Nephron progenitor cell (in vitro differentiated cells): ENCODE measurements around the gene RAB1B.
"Not testable (repeated sequence)": the region's sequence is repeated elsewhere in the genome, so short reads cannot be mapped to it uniquely, and the experiment has no call there.

ENCODE experiments used
- DNase-seq: peaks from one replicate; pipeline ENCODE4 v3.0.0; 2021
- H3K27ac Mint-ChIP-seq: 2 replicates; pipeline ENCODE4 v1.8.0; 2021; ENCODE audit warnings: mild to moderate bottlenecking, moderate library complexity, mixed read lengths
- H3K27me3 Mint-ChIP-seq: 2 replicates; pipeline ENCODE4 v1.8.0; 2021; ENCODE audit warnings: mild to moderate bottlenecking, low read depth, mixed read lengths; ENCODE audit not compliant: poor library complexity
- H3K36me3 Mint-ChIP-seq: 2 replicates; pipeline ENCODE4 v1.8.0; 2021; ENCODE audit warnings: low read depth, mixed read lengths
- H3K4me1 Mint-ChIP-seq: 2 replicates; pipeline ENCODE4 v1.8.0; 2021; ENCODE audit warnings: mixed read lengths
- H3K4me3 Mint-ChIP-seq: 2 replicates; pipeline ENCODE4 v1.8.0; 2021; ENCODE audit warnings: mild to moderate bottlenecking, moderate library complexity, mixed read lengths
- H3K9me3 Mint-ChIP-seq: 2 replicates; pipeline ENCODE4 v1.8.0; 2021; ENCODE audit warnings: mild to moderate bottlenecking, moderate library complexity, mixed read lengths
- CTCF ChIP-seq: fragments of 200-600 bp; sonication (generic); IDR thresholded peaks from 2 replicates; pipeline ENCODE4 v1.5.0; 2021; ENCODE audit warnings: antibody characterized with exemption

RAB1B gene

GRCh38 chr11:66297610-66298009 lies 29.2 kb downstream of the RAB1B start:
- DNase-seq = no peak
- no peak overlapping the region for H3K4me3 Mint-ChIP-seq
- peaks cover 7% of the 10 kb centered on the region for H3K4me1 Mint-ChIP-seq
- H3K36me3 Mint-ChIP-seq = no peaks in the 10 kb centered on the region
- peaks cover 60% of the 10 kb centered on the region for H3K27me3 Mint-ChIP-seq
- no peak for TF ChIP-seq CTCF
- no peaks in the 10 kb centered on the region for H3K9me3 Mint-ChIP-seq
- peak overlapping the region; percentile 69 for H3K27ac Mint-ChIP-seq

GRCh38 chr11:66299186-66299585 lies 30.7 kb downstream of the RAB1B start:
- H3K4me3 Mint-ChIP-seq = no peak overlapping the region
- H3K4me1 Mint-ChIP-seq = peaks cover 7% of the 10 kb centered on the region
- H3K36me3 Mint-ChIP-seq = no peaks in the 10 kb centered on the region
- TF ChIP-seq CTCF = no peak
- H3K9me3 Mint-ChIP-seq = no peaks in the 10 kb centered on the region
- DNase-seq = no peak
- no peak overlapping the region for H3K27ac Mint-ChIP-seq
- peaks cover 49% of the 10 kb centered on the region for H3K27me3 Mint-ChIP-seq

- DNase-seq = no peak
- Mint-ChIP-seq H3K36me3 (no peaks in the 10 kb centered on the region), H3K27me3 (peaks cover 39% of the 10 kb centered on the region), H3K27ac (peak overlapping the region; percentile 78), H3K9me3 (no peaks in the 10 kb centered on the region), H3K4me3 (no peak overlapping the region), H3K4me1 (peaks cover 7% of the 10 kb centered on the region)
- TF ChIP-seq CTCF = no peak
Observed at GRCh38 chr11:66302656-66303055, 34.2 kb downstream of the RAB1B start.

GRCh38 chr11:66309475-66309874 lies 41.0 kb downstream of the RAB1B start:
- Mint-ChIP-seq H3K27me3 (peaks cover 30% of the 10 kb centered on the region), H3K27ac (no peak overlapping the region), H3K4me3 (no peak overlapping the region), H3K36me3 (no peaks in the 10 kb centered on the region), H3K4me1 (peaks cover 22% of the 10 kb centered on the region), H3K9me3 (no peaks in the 10 kb centered on the region)
- no peak for DNase-seq
- no peak for TF ChIP-seq CTCF

- no peak for TF ChIP-seq CTCF
- no peak for DNase-seq
- H3K4me1 Mint-ChIP-seq = peaks cover 29% of the 10 kb centered on the region
- no peaks in the 10 kb centered on the region for H3K9me3 Mint-ChIP-seq
- no peaks in the 10 kb centered on the region for H3K36me3 Mint-ChIP-seq
- H3K27me3 Mint-ChIP-seq = peaks cover 23% of the 10 kb centered on the region
- no peak overlapping the region for H3K27ac Mint-ChIP-seq
- no peak overlapping the region for H3K4me3 Mint-ChIP-seq
Observed at GRCh38 chr11:66310324-66310723, 41.9 kb downstream of the RAB1B start.

GRCh38 chr11:66310803-66311440 lies 42.5 kb downstream of the RAB1B start:
- H3K27ac Mint-ChIP-seq, H3K36me3 Mint-ChIP-seq, H3K4me3 Mint-ChIP-seq, DNase-seq, H3K9me3 Mint-ChIP-seq: not testable (repeated sequence)
- Mint-ChIP-seq H3K4me1 (peaks cover 35% of the 10 kb centered on the region), H3K27me3 (peaks cover 22% of the 10 kb centered on the region)
